ENCODE measurements around the gene ZZZ3.
"Not testable (repeated sequence)": the region's sequence is repeated elsewhere in the genome, so short reads cannot be mapped to it uniquely, and the experiment has no call there.

Gene ZZZ3

GRCh38 chr1:77659879-77660593, 22.4 kb downstream of the ZZZ3 start:
- ChIA-PET POLR2A (ENCODE audit: low non-redundant PET) (no interaction called here), CTCF (interaction anchor here (0.6 to 0.7 kb wide), 4 partner anchors 16 to 617 kb away, joined by 3 to 4 read pairs (median 3); no protein-coding TSS in a partner anchor)
- TF ChIP-seq CTCF (conservative IDR thresholded peaks at IDR 0.05; ENCODE audit: low read depth) = no peak
- H3K27ac ChIP-seq = no peak overlapping the region
- no peak for DNase-seq (ENCODE audit: low spot score)

GRCh38 chr1:77658271-77658670, 24.2 kb downstream of the ZZZ3 start:
- H3K27ac ChIP-seq = no peak overlapping the region
- POLR2A ChIA-PET (ENCODE audit: low non-redundant PET) = no interaction called here
- no peak for TF ChIP-seq CTCF (conservative IDR thresholded peaks at IDR 0.05; ENCODE audit: low read depth)
- DNase-seq (ENCODE audit: low spot score) = no peak
- CTCF ChIA-PET = interaction anchor here (0.6 kb wide), 1 partner anchor 53 kb away, joined by 5 read pairs; no protein-coding TSS in a partner anchor

GRCh38 chr1:77655431-77655974, 27.0 kb downstream of the ZZZ3 start:
- ChIA-PET CTCF (interaction anchor here (0.6 kb wide), 1 partner anchor 459 kb away, joined by 6 read pairs; no protein-coding TSS in a partner anchor), POLR2A (ENCODE audit: low non-redundant PET) (no interaction called here)
- H3K27ac ChIP-seq = no peak overlapping the region
- DNase-seq (ENCODE audit: low spot score) = no peak
- TF ChIP-seq CTCF (conservative IDR thresholded peaks at IDR 0.05; ENCODE audit: low read depth) = no peak

GRCh38 chr1:77652970-77653516, 29.4 kb downstream of the ZZZ3 start:
- peak overlapping the region; percentile 22; the same call in 1 of the 2 replicates for H3K27ac ChIP-seq
- ChIA-PET CTCF (no interaction called here), POLR2A (ENCODE audit: low non-redundant PET) (no interaction called here)
- DNase-seq (ENCODE audit: low spot score) = no peak
- no peak for TF ChIP-seq CTCF (conservative IDR thresholded peaks at IDR 0.05; ENCODE audit: low read depth)

- POLR2A ChIA-PET (ENCODE audit: low non-redundant PET) = no interaction called here
- CTCF ChIA-PET = no interaction called here
- DNase-seq (ENCODE audit: low spot score) = no peak
- no peak for TF ChIP-seq CTCF (conservative IDR thresholded peaks at IDR 0.05; ENCODE audit: low read depth)
- H3K27ac ChIP-seq = no peak overlapping the region
Measured at GRCh38 chr1:77652268-77652667, 30.2 kb downstream of the ZZZ3 start.

GRCh38 chr1:77649127-77649526, 33.3 kb downstream of the ZZZ3 start:
- POLR2A ChIA-PET (ENCODE audit: low non-redundant PET) = no interaction called here

GRCh38 chr1:77646224-77646623, 36.2 kb downstream of the ZZZ3 start:
- H3K27ac ChIP-seq; POLR2A ChIA-PET (ENCODE audit: low non-redundant PET); DNase-seq (ENCODE audit: low spot score): not testable (repeated sequence)
- CTCF ChIA-PET = interaction anchor here (0.9 kb wide), 1 partner anchor 23 kb away, joined by 9 read pairs; no protein-coding TSS in a partner anchor

More at GRCh38 chr1:77649127-77649526, 33.3 kb downstream of the ZZZ3 start:
- DNase-seq (ENCODE audit: low spot score) = no peak
- H3K27ac ChIP-seq = no peak overlapping the region
- CTCF ChIA-PET = interaction anchor here (0.5 to 0.7 kb wide), 2 partner anchors 47 to 90 kb away, joined by 4 read pairs; no protein-coding TSS in a partner anchor
- no peak for TF ChIP-seq CTCF (conservative IDR thresholded peaks at IDR 0.05; ENCODE audit: low read depth)
